IPS DF 4.7 (cell line): ENCODE data around the gene SCFD1.
"Not testable (repeated sequence)": the region's sequence is repeated elsewhere in the genome, so short reads cannot be mapped to it uniquely, and the experiment has no call there.

ENCODE experiments used
- DNase-seq: peaks from one replicate; pipeline ENCODE4 v3.0.0-alpha.2; 2013; ENCODE audit warnings: low spot score; ENCODE audit errors: extremely low read depth

SCFD1 gene, protein sequence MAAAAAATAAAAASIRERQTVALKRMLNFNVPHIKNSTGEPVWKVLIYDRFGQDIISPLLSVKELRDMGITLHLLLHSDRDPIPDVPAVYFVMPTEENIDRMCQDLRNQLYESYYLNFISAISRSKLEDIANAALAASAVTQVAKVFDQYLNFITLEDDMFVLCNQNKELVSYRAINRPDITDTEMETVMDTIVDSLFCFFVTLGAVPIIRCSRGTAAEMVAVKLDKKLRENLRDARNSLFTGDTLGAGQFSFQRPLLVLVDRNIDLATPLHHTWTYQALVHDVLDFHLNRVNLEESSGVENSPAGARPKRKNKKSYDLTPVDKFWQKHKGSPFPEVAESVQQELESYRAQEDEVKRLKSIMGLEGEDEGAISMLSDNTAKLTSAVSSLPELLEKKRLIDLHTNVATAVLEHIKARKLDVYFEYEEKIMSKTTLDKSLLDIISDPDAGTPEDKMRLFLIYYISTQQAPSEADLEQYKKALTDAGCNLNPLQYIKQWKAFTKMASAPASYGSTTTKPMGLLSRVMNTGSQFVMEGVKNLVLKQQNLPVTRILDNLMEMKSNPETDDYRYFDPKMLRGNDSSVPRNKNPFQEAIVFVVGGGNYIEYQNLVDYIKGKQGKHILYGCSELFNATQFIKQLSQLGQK

GRCh38 chr14:30621940-30622830 is at the start of gene SCFD1:
Gene SCFD1, plus strand, starts transcription at chr14:30622319. Its CDS starts 20 bp downstream, at chr14:30622339.
- DNase-seq: peak; percentile 62

GRCh38 chr14:30572771-30573170 is 49.3 kb upstream of the SCFD1 start:
- DNase-seq: no peak

GRCh38 chr14:30573226-30573814 is 48.8 kb upstream of the SCFD1 start:
- no peak for DNase-seq

DNA sequence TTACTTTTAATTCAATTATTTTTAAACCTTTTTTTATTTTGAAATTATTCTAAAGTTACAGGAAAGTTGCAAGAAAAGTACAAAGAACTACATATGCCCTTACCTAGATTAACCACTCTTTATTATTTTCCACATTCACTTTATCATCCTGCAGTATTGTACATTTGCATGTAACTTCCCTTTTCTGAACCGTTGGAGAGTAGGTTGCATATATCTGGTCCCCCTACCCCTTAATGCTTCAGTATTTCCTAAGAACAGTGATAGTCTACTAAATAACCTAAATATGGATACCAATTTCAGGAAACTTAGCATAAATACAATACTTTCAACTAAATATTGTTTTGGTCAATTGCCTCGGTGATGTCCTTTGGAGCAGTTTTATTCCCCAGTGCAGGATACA is 48.2 kb upstream of the SCFD1 start:
- no peak for DNase-seq

GRCh38 chr14:30574777-30575176 is 47.3 kb upstream of the SCFD1 start:
- DNase-seq: not testable (repeated sequence)

DNA sequence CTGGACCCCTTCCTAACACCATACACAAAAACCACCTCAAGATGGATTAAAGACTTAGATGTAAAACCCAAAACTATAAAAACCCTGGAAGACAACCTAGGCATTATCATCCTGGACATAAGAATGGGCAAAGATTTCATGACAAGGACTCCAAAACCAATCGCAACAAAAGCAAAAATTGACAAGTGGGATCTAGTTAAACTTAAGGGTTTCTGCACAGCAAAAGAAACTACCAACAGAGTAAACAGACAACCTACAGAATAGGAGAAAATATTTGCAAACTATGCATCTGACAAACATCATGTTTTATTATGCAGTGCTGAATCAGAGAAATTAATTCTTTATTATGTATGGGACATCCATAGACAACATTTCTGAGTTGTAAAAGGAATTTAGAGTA is 45.8 kb upstream of the SCFD1 start:
- DNase-seq: not testable (repeated sequence)

- DNase-seq: no peak
Measured at GRCh38 chr14:30580616-30581282, 41.4 kb upstream of the SCFD1 start.

- DNase-seq: no peak
Measured at GRCh38 chr14:30581283-30581625, 40.9 kb upstream of the SCFD1 start.

- DNase-seq: no peak
Measured at GRCh38 chr14:30582376-30582775, 39.7 kb upstream of the SCFD1 start.

- DNase-seq: no peak
Measured at GRCh38 chr14:30584058-30584630, 38.0 kb upstream of the SCFD1 start.

- DNase-seq: no peak
Measured at GRCh38 chr14:30585204-30585603, 36.9 kb upstream of the SCFD1 start.

DNA sequence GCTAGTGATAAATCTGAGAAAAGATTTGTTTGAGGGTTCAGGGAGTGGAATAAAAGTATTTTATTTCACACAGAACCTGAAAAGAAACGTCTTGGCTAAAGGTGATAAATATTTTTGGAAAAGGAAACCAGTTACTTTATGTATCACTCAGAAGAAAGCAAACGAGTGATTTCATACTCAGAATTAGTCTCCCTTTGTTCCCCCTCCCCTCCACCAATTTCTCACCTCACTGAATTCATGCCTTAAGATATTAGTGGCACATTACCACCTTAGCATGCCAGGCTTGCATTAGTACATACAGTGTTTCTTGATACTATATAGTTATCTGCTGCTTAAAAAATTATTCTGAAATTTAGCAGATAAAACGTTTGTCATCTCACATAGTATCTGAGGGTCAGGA is 35.0 kb upstream of the SCFD1 start:
- no peak for DNase-seq

DNA sequence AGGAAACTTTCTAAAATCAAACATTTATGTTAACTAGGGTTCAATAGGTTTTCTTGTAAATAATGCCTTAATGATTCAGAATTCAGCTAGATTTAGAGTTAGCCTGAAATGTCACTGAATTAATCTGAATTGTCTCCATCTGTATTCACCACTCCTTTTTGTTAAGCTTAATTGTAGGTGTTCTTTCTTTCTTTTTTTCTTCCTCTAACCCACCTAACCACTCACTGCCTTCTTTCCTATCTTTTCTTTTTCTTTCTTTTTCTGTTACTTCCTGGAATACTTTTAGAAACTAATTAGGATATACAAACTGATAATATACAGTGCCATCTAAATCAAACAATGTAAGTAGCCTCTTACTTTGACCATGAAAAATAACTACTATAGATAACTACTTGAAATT is 33.2 kb upstream of the SCFD1 start:
- no peak for DNase-seq

- no peak for DNase-seq
Measured at GRCh38 chr14:30596935-30597334, 25.2 kb upstream of the SCFD1 start.

- DNase-seq: no peak
Measured at GRCh38 chr14:30597504-30597903, 24.6 kb upstream of the SCFD1 start.

DNA sequence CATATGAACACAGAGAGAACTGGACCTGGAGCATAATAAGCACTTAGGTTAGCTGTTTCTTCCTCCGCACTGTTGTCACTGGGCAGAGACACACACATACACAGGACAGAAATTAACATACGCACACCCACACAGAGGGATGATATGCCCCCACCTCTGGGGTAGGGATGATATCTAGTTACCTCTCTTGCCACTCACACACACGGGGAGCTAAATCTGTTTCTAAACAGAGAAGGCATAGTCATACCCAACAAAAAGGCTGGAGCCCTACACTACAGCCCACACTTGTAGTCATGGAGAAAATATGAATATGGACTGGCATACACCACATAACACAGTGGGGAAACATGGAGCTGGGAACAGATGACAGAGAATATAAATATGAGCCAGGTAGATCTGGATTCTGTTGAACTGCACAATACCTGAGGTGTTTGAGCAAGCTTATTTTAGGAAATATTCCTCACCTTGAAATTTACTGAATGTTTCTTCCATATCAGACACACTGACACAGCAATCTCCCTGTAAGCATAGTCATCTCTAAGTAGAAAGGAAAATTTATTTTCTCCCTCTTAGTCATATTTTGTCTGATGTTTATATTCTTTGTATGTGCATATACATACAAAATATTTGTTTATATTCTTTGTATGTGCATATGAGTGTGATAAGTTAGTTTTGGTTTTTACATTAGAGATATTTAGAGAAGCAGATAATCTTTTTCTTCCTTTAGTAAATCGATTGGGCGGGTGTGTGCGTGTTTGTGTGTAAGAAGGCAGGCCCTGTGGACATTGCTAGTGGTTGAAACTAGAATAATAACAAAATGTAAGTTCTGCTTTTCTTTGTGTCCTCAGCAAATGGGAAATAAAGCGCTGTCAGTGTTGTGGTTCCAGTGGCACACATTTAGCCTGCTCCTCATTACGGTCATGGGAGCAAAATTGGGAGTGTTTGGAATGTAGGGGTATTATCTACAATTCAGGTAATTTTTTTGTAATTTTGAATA is 20.9 kb upstream of the SCFD1 start:
- DNase-seq: no peak

DNA sequence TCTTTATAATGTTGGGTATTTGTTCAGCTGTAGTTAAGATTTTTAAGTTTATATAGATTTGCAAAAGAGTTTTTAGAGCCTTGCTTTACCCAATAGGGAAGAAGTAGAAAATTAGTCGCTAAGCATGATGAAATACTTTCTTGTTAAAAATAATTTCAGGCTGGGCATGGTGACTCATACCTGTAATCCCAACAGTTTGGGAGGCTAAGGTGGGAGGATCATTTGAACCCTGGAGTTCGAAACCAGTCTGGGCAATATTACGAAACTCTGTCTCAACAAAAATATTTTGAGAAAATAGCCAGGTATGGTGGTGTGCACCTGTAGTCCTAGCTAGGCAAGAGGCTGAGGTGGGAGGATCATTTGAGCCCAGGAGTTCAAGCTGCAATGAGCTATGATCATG is 18.7 kb upstream of the SCFD1 start:
- DNase-seq: no peak

DNA sequence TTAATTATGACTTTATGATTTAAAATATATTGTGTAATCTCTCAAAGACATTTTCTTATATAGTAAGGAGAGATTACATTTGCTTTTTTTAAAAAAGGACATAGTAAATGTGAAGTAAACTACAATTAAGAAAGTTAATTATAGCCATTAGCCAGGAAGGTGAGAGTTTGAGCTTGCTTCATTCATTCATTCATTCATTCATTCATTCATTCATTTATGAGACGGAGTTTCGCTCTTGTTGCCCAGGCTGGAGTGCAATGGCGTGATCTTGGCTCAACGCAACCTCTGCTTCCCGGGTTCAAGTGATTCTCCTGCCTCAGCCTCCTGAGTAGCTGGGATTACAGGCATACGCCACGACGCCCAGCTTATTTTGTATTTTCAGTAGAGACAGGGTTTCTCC is 17.4 kb upstream of the SCFD1 start:
- DNase-seq: not testable (repeated sequence)

GRCh38 chr14:30607156-30607780 is 14.9 kb upstream of the SCFD1 start:
- no peak for DNase-seq
